SKM-1 (cell line): ENCODE measurements around the gene CHRM4.

ENCODE experiments used
- DNase-seq: peaks from one replicate; lab custom pipeline; 2025; ENCODE audit not compliant: unreplicated experiment; lab: John Stamatoyannopoulos, UW

CHRM4 gene

DNA sequence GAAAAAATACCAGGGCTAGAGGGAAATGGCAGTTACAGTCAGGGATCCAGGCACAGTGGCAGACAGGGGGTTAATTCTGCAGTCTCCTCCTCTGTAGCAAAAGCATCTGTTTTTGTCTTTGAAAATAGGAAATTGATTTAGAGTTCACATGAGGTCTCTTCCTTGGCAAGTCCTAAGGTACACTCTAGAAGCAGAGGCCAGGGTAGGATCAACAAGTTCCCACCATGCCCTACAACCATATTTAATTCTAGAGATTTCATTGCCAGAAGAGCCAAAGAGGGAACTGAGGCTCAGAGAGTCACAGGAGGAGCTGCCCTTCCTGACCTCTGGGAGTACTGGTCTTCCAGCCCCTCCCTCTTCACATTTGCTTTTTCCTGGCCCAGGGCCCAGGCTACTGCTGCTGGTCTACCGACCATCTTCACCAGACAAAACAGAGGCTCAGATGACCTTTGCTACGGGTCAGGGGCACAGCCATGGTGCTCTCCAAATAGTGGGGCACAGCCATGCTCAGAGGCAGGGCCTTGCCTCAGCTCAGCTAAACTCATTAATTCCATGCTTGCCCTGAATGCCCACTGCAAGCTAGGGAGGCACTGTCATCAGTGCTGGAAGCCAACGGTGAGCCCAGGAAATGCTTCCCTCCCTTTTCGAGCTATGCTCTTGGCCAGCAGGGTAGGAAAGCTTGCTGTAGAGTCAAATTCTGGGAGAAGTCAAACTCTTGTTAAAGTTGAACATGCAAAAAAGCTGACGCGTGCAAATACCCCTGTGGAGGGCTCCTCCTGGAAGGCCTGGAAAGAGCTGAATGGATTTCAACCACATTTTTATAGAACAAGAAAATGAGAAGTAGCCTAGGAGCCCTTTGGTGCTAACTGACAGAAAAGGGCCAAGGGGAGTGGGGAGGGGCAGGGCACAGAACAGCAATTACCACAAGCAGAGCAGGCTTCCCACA lies 11.7 kb upstream of the CHRM4 start:
- no peak for DNase-seq

DNA sequence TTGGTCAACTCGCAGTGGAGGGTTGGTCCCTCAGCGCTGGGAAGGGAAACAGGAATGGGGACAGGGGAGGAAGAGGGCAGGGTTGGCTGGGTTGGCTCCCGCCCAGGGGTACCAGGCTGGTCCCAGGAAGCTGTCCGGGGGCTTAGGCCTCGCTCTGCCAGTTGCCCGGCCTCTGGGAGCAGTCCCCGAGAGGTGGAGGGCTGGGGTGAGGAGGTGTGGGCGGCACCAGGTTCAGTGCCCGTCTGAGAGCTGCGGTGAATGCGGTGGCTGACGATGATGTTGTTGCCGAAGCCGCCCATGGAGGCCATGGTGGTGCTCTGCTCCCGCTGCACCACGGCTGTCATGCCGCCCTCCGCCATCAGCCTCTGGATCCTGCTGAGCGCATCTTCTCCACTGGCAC lies 6.0 kb upstream of the CHRM4 start:
- DNase-seq = no peak

DNA sequence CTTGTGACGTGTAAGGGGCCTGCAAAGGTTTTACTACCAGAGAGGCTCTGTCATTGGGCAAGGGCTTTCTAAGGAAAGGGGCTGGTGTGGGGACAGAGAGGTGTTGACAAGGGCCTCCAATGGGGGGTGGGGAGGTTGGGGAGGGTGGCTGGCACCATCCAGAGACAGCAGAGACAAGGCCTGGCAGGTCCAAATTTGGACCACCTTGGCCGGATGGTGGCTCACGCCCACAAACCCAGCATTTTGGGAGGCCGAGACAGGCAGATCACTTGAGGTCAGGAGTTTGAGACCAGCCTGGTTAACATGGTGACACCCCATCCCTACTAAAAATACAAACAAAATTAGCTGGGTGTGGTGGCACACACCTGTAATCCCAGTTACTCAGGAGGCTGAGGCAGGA lies 2.2 kb upstream of the CHRM4 start:
- no peak for DNase-seq

DNA sequence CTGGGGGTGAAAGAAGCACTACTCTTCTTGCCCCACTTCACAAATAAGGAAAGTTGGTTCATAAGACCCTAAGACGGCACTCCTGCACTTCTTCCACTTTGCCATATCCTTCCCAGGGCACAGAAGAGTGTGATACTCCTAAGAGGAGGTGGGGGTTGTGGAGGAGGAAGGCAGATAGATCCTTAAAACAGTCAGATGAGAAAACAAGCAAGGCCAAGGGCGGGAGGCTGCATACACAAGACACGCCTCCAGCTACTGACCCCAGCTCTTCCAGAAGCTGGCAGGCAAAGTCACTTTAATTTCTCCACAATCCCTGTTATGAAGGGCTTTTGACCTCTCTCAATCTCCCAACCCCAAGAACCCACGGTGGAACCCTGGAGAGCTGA lies 1.6 kb upstream of the CHRM4 start:
- DNase-seq = no peak

DNA sequence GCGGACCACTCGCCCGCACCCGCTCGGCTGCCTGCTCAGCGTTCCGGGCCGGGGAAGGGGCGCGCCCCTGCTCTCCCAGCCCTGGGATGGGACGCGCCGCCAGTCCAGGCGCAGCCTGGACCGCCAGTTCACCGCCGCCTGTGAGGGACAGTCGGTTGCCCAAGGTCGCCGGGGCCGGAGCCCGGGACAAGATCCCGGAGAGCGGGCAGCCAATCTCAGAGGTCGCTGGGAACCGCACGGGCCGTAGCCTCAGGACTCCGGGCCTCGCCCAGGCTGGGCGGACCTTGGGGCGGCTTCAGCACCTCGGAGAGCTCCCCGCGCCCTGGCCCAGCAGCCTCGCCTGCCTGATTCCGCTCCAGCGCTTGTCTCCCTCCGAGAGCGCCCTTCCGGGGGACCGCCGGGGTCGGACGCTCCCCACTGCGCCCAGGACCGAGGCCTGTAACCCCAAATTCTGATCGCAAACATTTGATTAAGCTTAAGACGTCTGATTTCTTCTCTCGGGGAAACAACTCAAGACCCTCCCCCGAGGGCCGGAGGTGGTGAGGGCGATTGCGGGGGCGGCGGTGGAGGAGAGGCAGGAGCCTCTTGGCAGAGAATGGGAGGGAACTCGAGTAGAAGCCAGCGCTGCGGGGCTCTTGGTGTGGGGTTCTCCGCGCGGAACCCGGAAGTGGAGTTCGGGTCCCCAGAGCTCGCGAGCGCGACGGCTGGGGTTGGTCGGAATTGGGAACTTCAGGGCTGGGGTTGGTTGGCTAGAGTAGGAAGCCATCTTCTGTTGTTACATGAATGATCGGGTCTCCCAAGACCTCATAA lies 1.1 kb upstream of the CHRM4 start:
- DNase-seq = no peak

DNA sequence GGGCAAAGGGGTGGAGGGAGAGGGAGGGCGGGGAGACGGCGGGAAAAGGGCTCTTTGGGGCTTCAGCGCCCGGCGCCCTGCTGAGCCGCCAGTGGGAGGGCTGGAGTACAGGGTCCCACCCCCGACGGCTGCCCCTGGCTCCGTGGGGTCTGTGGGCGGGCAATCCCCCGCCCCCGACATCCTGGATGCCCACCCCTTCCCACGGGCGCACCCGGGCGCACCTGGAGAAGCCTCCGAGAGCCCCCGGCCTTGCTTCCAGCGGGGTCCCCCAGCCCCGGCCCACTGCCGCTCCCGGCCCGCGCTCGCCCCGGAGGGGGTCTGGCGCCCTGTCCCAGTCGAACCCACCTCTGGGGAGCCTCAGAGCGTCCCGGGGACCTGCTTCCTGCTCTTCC lies 394 bp downstream of the CHRM4 start:
- DNase-seq = no peak

DNA sequence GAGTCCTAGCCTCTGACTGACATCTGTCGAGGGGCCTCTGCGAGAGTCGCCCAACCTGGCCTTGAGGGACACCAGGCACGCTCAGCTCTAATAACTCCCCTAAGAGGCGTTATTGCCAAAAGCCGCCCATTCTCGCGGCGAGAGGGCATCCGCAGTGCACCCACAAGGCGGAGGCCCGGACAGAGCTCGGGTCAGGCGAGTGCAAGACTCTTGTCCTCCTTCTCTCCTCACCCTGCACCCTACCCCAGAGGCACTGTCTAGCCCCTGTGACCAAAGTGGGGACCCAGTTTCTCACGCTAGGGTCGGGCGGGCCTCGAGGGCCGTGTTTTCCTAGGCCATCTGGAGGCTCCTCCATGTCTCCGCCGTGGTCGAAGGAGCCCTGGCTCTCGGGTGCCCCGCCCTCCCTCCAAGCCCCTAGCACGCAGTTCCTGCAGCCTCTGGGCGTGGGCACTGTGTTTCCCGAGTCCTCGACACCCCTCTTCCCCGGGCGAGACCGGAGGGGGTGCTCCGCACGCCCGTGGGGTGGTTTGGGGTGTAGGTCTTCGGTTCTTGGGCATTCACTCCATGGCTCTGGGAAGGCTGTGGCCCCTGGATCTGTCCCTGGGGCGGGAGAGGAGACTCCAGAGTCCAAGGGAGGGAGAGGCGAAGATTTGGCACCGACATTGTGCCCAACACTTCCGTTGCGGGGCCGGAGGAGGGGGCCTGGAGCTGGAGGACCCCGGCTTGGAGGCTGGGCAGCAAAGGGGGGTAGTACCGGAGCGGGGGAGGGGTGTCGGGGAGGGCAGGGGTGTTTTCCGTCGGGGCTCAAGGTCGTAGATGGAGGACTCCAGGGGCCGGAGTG lies 1.0 kb downstream of the CHRM4 start:
- no peak for DNase-seq

DNA sequence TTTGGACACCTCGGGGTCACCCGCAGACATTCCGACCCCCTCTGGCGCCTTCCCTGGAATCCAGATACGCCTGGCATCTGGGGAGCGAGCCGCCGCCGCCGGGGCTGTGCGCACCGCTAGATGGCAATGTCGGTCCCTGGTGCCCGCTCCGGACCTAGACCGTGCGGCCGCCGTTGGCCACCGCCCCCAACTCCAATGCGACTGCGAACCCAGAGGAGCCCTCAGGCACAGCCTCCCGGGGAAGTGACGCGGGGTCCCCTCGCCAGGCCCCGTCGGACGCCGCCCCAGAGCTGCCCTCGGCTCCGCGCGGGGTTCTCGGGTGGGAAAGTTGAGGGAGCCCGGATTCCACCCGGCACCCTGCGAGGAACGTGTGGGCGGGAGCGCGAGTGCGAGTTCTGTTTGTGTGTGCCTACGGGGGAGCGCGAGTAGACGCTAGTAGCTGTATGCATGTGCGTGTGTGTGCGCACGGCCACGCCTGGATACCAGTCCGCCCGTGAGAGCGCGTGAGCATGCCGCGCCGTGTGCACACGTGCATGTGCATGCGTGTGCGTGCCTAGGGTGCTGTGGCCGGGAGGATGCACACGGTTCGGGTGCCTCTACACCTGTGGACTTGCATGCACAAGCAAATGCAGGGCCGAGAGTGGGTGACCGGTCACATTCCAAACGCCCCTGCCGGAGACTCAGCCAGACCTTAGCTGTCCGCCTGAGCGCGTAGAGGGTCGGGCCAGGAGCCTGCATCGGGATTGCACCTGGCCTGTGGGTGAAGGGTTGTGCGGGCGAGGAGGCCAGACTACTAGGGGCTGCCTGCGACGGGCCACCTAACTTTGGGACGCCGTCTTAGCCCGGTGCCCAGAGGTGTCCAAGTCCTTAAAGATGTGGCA lies 1.9 kb downstream of the CHRM4 start:
- DNase-seq = peak; percentile 63

DNA sequence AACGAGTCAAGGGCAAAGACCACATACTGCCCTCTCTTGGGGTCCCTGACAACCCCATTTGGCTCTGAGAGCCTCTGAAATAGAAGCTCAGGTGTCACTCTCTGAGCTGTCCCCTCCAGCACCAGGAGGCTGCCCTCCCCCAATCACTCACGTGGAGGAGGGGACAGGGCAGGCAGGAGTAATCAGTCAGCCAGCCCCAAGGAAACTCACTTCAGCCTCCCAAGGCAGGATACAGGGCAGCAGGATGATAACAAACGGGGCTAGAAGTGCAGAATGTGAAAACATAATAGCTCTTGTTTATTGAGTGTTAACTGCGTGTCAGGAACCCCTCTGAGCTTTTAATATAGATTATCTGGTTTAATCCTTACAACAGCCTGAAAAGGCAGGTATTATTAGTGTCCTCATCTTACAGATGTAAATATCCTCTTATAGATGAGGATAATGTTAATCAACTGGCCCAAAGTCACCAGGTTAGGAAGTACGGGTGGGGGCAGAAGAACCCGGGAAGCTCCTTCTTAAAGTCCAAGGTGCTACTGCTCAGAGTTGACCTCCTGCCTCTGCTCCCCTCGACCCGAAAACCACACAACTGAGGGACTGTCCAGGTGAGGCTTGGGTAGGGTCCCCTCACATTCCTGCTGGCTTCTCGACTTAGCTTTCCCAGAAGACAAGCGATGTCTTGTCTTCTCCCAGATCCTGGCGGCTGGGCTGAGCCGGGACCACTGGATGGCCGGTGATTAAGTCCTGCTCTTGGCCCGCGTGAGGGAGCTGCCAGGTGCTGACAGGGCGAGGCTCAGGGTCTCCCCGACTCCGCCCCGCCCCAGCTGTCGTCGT lies 2.7 kb downstream of the CHRM4 start:
- no peak for DNase-seq

DNA sequence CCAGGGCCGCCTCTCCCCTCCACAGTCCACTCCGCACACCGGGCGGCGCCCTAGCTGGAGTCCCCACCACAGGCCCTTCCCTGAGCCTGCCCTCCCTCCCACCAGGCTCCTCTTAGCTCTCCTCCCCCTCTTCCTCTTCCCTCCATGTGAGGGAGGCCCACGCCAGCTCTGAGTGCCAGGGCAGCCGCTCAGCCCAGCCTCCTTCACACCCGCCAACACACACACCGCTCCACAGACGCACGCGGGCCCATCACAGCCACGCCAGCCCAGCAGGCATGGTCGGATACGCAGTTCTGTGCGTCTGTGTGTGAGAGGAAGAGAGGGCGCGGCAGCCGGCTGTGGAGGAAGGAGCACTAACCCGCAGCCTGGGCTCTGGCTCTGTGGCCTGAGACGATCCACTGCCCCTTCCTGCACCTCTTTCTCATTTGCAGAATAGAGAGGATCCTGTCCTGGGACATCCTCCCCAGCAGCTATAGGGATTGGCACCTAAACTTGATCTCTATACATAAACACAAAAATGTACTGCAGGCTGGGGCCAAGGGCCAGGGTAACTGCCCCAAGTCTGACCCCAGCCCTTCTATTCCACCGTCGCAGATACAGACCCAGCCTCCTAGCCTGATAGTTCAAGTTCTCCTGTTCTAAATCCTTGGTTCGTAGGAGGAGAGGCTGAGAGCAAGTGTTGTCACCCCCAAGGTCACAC lies 3.5 kb downstream of the CHRM4 start:
- no peak for DNase-seq

DNA sequence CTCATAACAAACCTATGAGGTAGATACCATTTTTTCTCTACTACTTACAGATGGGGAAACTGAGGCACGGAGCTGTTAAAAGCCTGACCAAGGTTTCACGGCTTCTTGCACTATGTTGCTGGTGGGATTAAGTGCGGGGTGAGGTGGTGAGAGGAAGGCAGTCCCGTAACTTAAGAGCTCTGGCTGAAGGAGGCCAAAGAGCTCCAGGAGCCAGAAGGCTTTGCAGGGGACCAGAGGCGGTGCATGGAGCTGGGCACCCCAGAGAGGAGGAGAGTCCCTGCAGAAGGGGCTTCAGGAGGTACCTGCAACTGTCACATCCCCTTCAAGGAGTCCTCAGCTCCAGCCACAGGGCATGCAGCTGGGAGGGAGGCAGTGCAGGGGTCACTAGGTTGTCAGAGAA lies 4.1 kb downstream of the CHRM4 start:
- no peak for DNase-seq

DNA sequence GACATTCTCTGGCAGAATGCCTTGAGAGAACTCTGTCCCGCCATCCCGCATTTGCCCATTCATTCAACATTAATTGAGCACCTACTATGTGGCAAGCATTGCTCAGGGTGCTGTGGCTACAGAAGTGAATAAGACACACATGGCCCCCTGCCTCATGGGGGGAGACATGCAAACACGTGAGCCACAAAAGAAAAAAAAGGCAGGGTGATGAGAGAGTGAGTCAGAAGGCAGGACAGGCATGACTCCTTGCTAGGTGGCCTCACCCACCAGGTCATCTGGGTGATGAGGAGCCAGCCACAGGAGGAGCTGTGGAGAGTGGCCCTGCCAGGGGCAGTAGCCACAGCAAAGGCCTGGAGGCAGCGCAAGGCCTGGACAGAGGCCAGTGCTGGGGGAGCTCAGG lies 4.9 kb downstream of the CHRM4 start:
- DNase-seq = no peak

DNA sequence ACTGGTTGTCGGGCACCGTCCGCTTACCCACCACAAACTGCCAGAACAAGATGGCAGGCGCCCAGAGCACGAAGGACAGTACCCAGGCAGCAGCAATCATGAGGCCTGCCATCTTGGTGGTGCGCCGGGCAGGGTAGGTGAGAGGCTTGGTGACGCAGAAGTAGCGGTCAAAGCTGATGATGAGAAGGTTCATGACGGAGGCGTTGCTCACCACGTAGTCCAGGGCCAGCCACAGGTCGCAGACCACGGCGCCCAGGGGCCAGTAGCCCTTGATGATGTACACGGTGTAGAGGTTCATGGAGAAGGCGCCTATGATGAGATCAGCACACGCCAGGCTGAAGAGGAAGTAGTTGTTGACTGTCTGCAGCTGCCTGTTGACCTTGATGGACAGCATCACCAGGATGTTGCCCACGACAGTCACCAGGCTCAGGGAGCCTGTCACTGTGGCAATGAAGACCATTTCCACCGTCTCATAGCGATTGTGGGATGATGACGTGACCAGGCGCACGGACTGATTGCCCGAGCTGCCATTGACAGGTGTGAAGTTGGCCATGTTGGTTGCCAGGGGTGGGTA lies 5.5 kb downstream of the CHRM4 start:
- no peak for DNase-seq

DNA sequence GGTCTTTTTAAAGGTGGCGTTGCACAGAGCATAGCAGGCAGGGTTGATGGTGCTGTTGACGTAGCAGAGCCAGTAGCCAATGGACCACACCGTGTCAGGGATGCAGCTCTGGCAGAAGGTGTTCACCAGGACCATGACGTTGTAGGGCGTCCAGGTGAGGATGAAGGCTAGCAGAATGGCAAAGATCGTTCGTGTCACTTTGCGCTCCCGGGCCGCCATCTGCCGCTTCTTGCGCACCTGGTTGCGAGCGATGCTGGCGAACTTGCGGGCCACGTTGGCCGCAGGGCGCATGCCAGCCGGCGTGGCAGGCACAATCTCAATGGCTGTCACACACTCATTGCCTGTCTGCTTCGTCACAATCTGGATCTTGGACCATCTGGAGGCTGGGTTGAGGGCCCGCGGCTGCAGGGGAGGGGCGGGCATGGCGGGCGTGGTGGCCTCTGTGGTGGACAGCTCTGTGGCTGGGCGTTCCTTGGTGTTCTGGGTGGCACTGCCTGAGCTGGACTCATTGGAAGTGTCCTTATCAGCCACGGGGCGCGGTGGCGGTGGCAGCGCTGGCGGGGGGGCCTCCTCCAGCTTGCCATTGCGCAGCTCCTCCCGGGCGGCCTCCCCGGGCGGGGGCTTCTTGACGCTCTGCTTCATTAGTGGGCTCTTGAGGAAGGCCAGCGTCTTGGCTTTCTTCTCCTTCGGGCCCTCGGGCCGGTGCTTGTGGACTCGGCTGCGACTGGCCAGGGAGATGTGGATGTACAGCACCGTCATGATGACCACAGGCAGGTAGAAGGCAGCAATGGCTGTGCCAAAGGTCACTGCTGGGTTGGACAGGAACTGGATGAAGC lies 6.2 kb downstream of the CHRM4 start:
- DNase-seq = no peak

DNA sequence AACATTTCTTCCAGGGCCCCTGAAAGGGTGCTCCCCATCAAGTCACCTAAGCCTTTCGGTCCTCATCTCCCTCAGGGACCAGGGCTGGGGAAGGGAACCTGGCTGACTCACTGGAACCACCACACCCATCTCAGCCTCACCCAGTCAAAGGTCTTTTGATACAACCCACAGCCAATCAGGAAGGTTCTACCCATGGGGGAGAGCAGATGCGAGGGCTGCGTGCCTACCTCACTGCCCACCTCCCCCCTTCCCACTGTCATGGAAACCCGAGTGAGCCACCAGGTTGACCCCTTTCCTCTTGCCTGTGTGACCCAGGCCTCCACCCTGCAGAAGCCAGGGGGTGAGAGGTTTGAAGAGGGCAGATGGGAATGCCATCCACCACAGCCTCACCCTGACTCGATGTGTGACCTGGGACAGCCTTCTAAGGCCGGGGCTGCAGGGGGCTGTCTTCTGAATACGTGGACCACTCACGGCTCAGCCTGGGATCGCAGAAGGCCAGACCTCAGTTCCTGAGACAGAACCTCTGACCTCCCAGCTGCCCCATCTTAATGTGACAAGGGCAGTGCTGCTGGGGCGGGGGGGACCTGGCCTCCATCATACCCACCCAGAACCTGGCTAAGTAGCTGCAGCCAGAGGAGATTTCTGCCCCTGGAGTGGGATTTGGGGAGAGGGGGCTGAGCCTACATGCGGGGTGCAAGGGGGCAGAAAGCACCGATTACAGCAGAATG lies 7.4 kb downstream of the CHRM4 start:
- no peak for DNase-seq

DNA sequence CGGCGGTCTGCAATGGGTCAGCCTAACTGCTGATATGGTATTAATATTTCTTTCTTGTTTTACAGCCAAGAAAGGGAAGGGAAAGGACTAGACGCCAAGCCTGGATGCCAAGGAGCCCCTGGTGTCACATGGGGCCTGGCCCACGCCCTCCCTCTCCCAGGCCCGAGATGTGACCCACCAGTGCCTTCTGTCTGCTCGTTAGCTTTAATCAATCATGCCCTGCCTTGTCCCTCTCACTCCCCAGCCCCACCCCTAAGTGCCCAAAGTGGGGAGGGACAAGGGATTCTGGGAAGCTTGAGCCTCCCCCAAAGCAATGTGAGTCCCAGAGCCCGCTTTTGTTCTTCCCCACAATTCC lies 8.2 kb downstream of the CHRM4 start:
- no peak for DNase-seq
